ENCODE measurements around the gene LRBA.

GRCh38 chr4:150495550-150495949 is 519.5 kb downstream of the LRBA start:
- no peak for TF ChIP-seq POLR2A (IDR thresholded peaks at IDR 0.05)
- no peak for TF ChIP-seq CTCF (IDR thresholded peaks at IDR 0.05)

All from breast epithelium (tissue), 3 donors.